ENCODE results near the gene PAN3.

The PAN3 gene

GRCh38 chr13:28218679-28219078, 80.3 kb downstream of the PAN3 start:
- no peaks in the 10 kb centered on the region for H3K9me3 ChIP-seq (ENCODE audit: control insufficient read depth, insufficient read depth, low read depth, low read length)
- ChIA-PET CTCF (no interaction called here), POLR2A (no interaction called here)

GRCh38 chr13:28219408-28220099, 81.2 kb downstream of the PAN3 start:
- Histone ChIP-seq H3K4me3 (ENCODE audit: low read depth, low read length) (no peak overlapping the region), H3K4me1 (ENCODE audit: control insufficient read depth, insufficient read depth, low read length) (no peaks in the 10 kb centered on the region), H3K9me3 (ENCODE audit: control insufficient read depth, insufficient read depth, low read depth, low read length) (no peaks in the 10 kb centered on the region), H3K36me3 (ENCODE audit: control insufficient read depth in 2 of 2, insufficient read depth in 1 of 2, low read length in 2 of 2) (peaks cover 0 to 3% of the 10 kb centered on the region in 2 experiments; a peak in 2 of 3 replicates), H3K27ac (ENCODE audit: extremely low read depth, low read depth, low read length) (no peak overlapping the region)
- TF ChIP-seq MYNN (tag by site-specific recombination; IDR thresholded peaks at IDR 0.05; ENCODE audit: borderline replicate concordance), result no peak
- no peak for TF ChIP-seq ZBTB8A (tag by site-specific recombination; IDR thresholded peaks at IDR 0.05)
- TF ChIP-seq SCRT1 (tag by site-specific recombination; IDR thresholded peaks at IDR 0.05; ENCODE audit: borderline replicate concordance), result no peak
- TF ChIP-seq ZSCAN4 (tag by site-specific recombination; IDR thresholded peaks at IDR 0.05), result no peak
- TF ChIP-seq ZNF747 (tag by site-specific recombination; IDR thresholded peaks at IDR 0.05), result no peak
- TF ChIP-seq ZNF423 (tag by site-specific recombination; IDR thresholded peaks at IDR 0.05), result no peak
- TF ChIP-seq, protein P1, sequence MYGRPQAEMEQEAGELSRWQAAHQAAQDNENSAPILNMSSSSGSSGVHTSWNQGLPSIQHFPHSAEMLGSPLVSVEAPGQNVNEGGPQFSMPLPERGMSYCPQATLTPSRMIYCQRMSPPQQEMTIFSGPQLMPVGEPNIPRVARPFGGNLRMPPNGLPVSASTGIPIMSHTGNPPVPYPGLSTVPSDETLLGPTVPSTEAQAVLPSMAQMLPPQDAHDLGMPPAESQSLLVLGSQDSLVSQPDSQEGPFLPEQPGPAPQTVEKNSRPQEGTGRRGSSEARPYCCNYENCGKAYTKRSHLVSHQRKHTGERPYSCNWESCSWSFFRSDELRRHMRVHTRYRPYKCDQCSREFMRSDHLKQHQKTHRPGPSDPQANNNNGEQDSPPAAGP (tag by site-specific recombination; IDR thresholded peaks at IDR 0.05), result no peak
- TF ChIP-seq ZBTB10 (tag by site-specific recombination; IDR thresholded peaks at IDR 0.05), result no peak
- ChIA-PET POLR2A (no interaction called here), CTCF (no interaction called here)

More at GRCh38 chr13:28218679-28219078, 80.3 kb downstream of the PAN3 start:
- TF ChIP-seq ZNF426 (tag by site-specific recombination; IDR thresholded peaks at IDR 0.05) (no peak), ZNF830 (tag by site-specific recombination; IDR thresholded peaks at IDR 0.05; ENCODE audit: low read depth) (no peak), ZNF366 (tag by site-specific recombination; conservative IDR thresholded peaks at IDR 0.05) (no peak), ZNF2 (tag by site-specific recombination; IDR thresholded peaks at IDR 0.05) (no peak), ZNF184 (tag by site-specific recombination; IDR thresholded peaks at IDR 0.05) (no peak), ZSCAN4 (tag by site-specific recombination; IDR thresholded peaks at IDR 0.05) (no peak), ZNF398 (tag by site-specific recombination; IDR thresholded peaks at IDR 0.05) (no peak)
- no peaks in the 10 kb centered on the region for H3K4me1 ChIP-seq (ENCODE audit: control insufficient read depth, insufficient read depth, low read length)
- no peak overlapping the region for H3K27ac ChIP-seq (ENCODE audit: extremely low read depth, low read depth, low read length)
- H3K36me3 ChIP-seq (ENCODE audit: control insufficient read depth in 2 of 2, insufficient read depth in 1 of 2, low read length in 2 of 2), result peaks cover 0 to 3% of the 10 kb centered on the region in 2 experiments; a peak in 2 of 3 replicates
- H3K4me3 ChIP-seq (ENCODE audit: low read depth, low read length), result no peak overlapping the region

Data from HEK293 (cell line).